Measurements from ENCODE around the gene NLGN2. TPM values are rescaled to one million over a fixed set of nuclear protein-coding genes. Genes with fewer than 3 reads are reported as not detected.
A peak's percentile ranks its signal among the peaks of the same experiment; 100 is the strongest.

Gene NLGN2
- total RNA-seq, 1 donor from 2014 or later = 68.4 TPM

DNA sequence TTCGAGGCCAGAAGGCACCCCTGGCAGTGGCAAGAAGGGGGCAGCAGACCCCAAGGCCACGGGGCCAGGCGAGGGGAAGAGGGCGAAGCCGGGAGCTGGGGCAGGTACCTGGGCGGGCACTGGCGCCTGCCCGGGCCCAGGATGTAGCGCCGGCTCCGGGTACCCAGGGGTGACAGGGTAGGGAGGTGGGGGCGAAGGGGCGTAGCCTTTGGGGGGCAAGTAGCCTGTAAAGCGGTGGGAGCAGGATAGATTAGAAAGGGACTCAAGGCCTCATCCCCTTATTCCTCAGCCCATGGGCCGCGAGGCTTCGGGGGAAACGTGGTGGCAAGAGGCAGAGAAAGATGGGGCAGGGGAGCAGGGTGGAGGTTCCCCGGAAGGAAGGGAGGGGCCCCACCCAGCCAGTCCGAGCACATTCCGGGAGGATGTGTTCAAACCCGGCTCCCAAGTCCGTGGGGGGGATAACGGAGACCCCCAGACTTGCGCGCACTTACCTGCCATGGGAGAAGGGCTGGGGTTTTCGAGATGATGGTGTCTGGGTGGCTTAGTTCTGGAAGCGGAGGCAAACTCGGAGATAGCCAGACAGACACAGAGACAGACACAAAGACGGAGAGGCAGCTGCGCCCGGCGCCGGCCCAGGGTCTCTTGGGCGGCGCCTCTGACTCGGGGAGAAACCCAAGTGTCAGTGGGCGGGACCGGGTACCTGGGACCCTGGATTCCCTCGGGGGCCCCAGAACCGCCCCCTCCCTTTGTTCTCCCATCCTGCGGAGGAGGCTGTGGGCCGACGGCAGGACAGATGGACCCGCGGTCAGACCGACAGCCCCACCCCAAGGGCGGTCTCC, 13.8 kb upstream of the NLGN2 start:
- no peak for DNase-seq (ENCODE audit: extremely low spot score, unreplicated experiment)
- peak overlapping the region; percentile 91 for H3K4me3 Mint-ChIP-seq

DNA sequence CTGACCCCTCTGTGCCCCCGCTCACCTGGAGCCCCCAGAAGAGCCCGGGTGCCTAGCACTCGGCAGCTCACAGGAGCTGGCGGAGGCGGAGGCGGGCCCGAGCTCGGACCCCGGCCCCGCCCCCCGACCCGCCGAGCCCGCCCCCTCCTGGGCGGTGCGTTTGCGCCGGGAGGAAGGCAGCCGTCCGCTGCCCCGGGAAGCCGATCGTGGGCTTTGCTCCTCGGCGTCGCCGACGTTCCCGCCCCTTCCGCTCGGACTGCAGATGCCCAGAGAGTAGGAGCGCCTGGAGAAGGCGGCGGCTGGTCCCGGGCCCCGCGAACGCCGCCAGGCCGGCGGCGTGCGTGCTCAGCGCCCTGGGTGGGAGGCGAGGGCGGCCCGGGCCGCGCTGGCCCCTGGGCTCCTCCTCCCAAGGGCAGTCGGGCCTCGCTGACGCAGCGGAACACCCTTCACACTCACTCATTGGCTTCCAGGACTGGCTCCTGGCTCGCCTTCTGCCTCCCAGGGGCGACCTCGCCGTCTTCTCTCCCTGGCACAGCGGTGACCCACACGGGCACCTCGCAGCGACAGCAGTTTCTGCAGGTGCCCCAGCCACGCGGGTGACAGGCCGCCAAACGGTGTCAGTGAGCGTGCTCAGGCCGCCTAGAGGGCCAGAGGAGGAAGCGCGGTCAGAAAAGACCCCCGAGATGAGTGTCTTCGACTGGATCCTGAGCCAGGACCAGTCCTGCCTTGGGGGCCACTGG, 13.0 kb upstream of the NLGN2 start, which contains the start of gene PLSCR3:
PLSCR3 (minus strand) TSS at position 74 of the 740 bp plus-strand sequence. CDS start 415 bp downstream, outside the sequence.
- no peaks in the 10 kb centered on the region for H3K27me3 Mint-ChIP-seq
- H3K4me1 Mint-ChIP-seq (ENCODE audit: unreplicated experiment) = peaks cover 6% of the 10 kb centered on the region
- DNase-seq (ENCODE audit: extremely low spot score, unreplicated experiment) = peak; percentile 90
- TF ChIP-seq, protein P1, sequence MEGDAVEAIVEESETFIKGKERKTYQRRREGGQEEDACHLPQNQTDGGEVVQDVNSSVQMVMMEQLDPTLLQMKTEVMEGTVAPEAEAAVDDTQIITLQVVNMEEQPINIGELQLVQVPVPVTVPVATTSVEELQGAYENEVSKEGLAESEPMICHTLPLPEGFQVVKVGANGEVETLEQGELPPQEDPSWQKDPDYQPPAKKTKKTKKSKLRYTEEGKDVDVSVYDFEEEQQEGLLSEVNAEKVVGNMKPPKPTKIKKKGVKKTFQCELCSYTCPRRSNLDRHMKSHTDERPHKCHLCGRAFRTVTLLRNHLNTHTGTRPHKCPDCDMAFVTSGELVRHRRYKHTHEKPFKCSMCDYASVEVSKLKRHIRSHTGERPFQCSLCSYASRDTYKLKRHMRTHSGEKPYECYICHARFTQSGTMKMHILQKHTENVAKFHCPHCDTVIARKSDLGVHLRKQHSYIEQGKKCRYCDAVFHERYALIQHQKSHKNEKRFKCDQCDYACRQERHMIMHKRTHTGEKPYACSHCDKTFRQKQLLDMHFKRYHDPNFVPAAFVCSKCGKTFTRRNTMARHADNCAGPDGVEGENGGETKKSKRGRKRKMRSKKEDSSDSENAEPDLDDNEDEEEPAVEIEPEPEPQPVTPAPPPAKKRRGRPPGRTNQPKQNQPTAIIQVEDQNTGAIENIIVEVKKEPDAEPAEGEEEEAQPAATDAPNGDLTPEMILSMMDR (conservative IDR thresholded peaks at IDR 0.05) = peak; percentile 76
- H3K9me3 Mint-ChIP-seq = no peaks in the 10 kb centered on the region
- peak within 1 kb of the TSS; percentile 96 for H3K4me3 Mint-ChIP-seq
- H3K36me3 Mint-ChIP-seq = peaks cover 5% of the 10 kb centered on the region
- peak within 1 kb of the TSS; percentile 89 for H3K27ac Mint-ChIP-seq

More for the DNA sequence above, 13.8 kb upstream of the NLGN2 start:
- TF ChIP-seq, protein P1 (conservative IDR thresholded peaks at IDR 0.05) = peak; percentile 35
- Mint-ChIP-seq H3K4me1 (ENCODE audit: unreplicated experiment) (peaks cover 5% of the 10 kb centered on the region), H3K36me3 (peaks cover 11% of the 10 kb centered on the region), H3K27ac (peak overlapping the region; percentile 77), H3K27me3 (no peaks in the 10 kb centered on the region), H3K9me3 (no peaks in the 10 kb centered on the region)

DNA sequence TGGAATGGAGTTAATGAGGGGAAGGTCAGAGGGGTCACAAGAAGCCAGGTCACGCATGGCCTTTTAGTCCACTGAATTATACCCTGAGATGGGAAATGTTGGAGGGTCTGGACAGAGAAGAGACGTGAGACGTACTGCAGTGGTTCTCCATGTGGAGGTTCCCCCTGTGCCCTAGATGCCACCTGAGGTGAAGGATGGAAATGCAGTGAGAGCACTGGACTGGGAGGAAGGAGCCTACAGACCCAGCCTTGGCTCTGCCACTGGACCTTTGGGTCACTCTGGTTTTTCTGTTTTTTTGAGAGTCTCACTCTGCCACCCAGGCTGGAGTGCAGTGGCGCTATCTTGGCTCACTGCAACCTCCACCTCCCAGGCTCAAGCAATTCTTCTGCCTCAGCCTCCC, 11.5 kb upstream of the NLGN2 start:
- DNase-seq (ENCODE audit: extremely low spot score, unreplicated experiment) = no peak
- Mint-ChIP-seq H3K27ac (no peak overlapping the region), H3K4me3 (peak overlapping the region; percentile 66), H3K27me3 (no peaks in the 10 kb centered on the region), H3K36me3 (no peaks in the 10 kb centered on the region), H3K9me3 (no peaks in the 10 kb centered on the region), H3K4me1 (ENCODE audit: unreplicated experiment) (peaks cover 9% of the 10 kb centered on the region)
- TF ChIP-seq, protein P1 (conservative IDR thresholded peaks at IDR 0.05) = no peak

DNA sequence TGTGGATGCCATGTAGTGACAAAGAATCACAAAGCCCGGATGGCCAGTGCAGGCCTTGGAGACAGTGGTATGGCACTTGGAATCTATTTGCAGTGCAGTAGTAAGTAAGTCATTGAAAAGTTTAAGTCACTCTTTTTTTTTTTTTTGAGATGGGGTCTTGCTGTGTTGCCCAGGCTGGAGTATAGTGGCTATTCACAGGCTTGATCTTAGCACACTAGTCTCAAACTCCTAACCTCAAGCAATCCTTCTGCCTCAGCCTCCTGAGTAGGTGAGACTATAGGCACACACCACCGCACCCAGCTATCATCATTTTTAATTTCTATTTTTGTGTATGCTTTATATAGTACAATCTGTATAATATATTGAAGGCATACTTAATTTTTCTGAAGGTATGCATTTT, 9.0 kb upstream of the NLGN2 start:
- Mint-ChIP-seq H3K27me3 (no peaks in the 10 kb centered on the region), H3K9me3 (no peaks in the 10 kb centered on the region), H3K4me3 (no peak overlapping the region), H3K4me1 (ENCODE audit: unreplicated experiment) (peaks cover 14% of the 10 kb centered on the region), H3K27ac (no peak overlapping the region), H3K36me3 (no peaks in the 10 kb centered on the region)
- TF ChIP-seq, protein P1 (conservative IDR thresholded peaks at IDR 0.05) = no peak
- no peak for DNase-seq (ENCODE audit: extremely low spot score, unreplicated experiment)

DNA sequence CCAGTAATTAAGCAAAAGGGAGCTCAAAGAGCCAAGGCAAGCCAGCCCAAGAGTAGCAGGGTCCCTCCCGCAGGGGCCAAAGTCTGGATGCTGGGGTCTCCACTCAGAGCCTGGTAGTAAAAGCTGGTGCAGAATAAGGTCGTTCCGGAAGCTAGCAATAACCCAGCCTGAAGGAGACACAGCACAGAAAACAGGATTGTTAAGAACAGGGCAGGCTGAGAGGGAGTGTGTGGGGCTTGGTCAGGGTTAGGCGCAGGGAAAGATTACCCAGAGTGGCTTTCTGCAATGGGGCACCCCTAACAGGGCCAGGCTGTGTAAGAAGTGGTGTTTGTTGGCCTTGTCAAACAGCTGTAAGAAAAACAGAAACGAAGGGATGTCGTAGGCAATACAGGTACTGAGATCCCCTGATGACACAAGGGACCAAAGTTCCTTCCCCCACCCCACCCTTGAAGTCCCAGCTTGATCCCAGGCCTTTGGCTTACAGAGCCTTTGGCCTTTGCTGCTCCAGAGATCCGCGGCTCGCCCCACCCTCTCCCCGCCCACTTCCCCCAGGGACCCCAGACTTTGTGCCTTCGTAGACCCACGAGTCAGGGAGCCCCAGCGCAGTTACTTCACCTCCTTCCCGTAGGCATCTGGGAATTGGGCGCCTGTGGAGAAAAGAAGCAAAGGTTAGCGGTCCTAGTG, 4.5 kb upstream of the NLGN2 start:
- peak overlapping the region; percentile 96 for H3K27ac Mint-ChIP-seq
- H3K4me1 Mint-ChIP-seq (ENCODE audit: unreplicated experiment) = peaks cover 14% of the 10 kb centered on the region
- H3K9me3 Mint-ChIP-seq = no peaks in the 10 kb centered on the region
- no peak for DNase-seq (ENCODE audit: extremely low spot score, unreplicated experiment)
- TF ChIP-seq, protein P1 (conservative IDR thresholded peaks at IDR 0.05) = no peak
- H3K36me3 Mint-ChIP-seq = no peaks in the 10 kb centered on the region
- H3K4me3 Mint-ChIP-seq = peak overlapping the region; percentile 94
- H3K27me3 Mint-ChIP-seq = peaks cover 4% of the 10 kb centered on the region
